Gastrocnemius medialis (tissue), 4 donors: ENCODE measurements around the gene PLN. TPM values are rescaled to one million over a fixed set of nuclear protein-coding genes. Genes with fewer than 3 reads are reported as not detected.

Source experiments
- ATAC-seq, 2 donors: fragments of 150-250 bp; one replicate each; pipeline ENCODE4 v1.9.1; 2016
- DNase-seq, 2 donors: peaks; one replicate each; pipeline ENCODE4 v3.0.0-alpha.2; 2019
- H3K27ac ChIP-seq, 4 donors: fragments of 200-600 bp; sonication (generic); 1 replicate in 1 of 4; 2 replicates in 3 of 4; pipeline ENCODE4 v1.5.1; 2016 to 2018; ENCODE audit warnings: mild to moderate bottlenecking in 2 of 4, moderate library complexity in 1 of 4
- H3K27me3 ChIP-seq, 3 donors: fragments of 200-600 bp; sonication (generic) in 2 of 3; 1 replicate in 1 of 3; 2 replicates in 2 of 3; pipeline versions ENCODE4 v1.5.1 to v1.6.0; 2016 to 2019; ENCODE audit warnings: mild to moderate bottlenecking in 1 of 3, moderate library complexity in 1 of 3
- H3K36me3 ChIP-seq, 2 donors: fragments of 200-600 bp; sonication (generic) in 1 of 2; one replicate each; pipeline ENCODE4 v1.5.1; 2017 to 2018
- H3K4me1 ChIP-seq, 2 donors: fragments of 200-600 bp; sonication (generic) in 1 of 2; one replicate each; pipeline ENCODE4 v1.5.1; 2016 to 2017; ENCODE audit warnings: mild to moderate bottlenecking in 2 of 2
- H3K4me3 ChIP-seq, 4 donors: fragments of 200-600 bp; sonication (generic) in 3 of 4; 1 replicate in 1 of 4; 2 replicates in 3 of 4; pipeline ENCODE4 v1.5.1; 2016 to 2019; ENCODE audit warnings: mild to moderate bottlenecking in 2 of 4
- H3K9me3 ChIP-seq, 3 donors: fragments of 200-600 bp; sonication (generic) in 2 of 3; 1 replicate in 1 of 3; 2 replicates in 2 of 3; pipeline ENCODE4 v1.5.1; 2016 to 2019
- CTCF ChIP-seq, 5 experiments: fragments of 450-650 bp in 3 of 5; fragments of 200-600 bp in 2 of 5; sonication (generic) in 2 of 5; IDR thresholded peaks in 4 of 5; conservative IDR thresholded peaks in 1 of 5; 1 replicate in 4 of 5; 2 replicates in 1 of 5; pipeline ENCODE4 v1.5.1; 2016 to 2019; ENCODE audit warnings: antibody characterized with exemption in 5 of 5, mild to moderate bottlenecking in 3 of 5, moderate library complexity in 3 of 5
- POLR2A ChIP-seq, 2 donors: fragments of 450-650 bp; IDR thresholded peaks; one replicate each; pipeline ENCODE4 v1.6.1; 2017; ENCODE audit warnings: antibody characterized with exemption in 2 of 2, mild to moderate bottlenecking in 2 of 2, moderate library complexity in 2 of 2
- in situ Hi-C, 4 donors: fragments of 200-750 bp; cut with MboI; loops; one replicate each; pipeline versions ENCODE4 v1.15.0 to v1.8.0; 2017; ENCODE audit warnings: low sequenced_read_pairs in 4 of 4
- intact Hi-C: fragments of 100-400 bp; cut with DNase I; formaldehyde crosslinking; loops from one replicate; pipeline ENCODE4 v1.15.1; 2023; ENCODE audit warnings: low total_unique reads
- total RNA-seq, 4 donors: library from RNA; depleted of rRNA; stranded (reverse); fragments of >200 nt; gene quantifications; one replicate each; pipeline versions ENCODE4 v1.1.0 to v1.2.3, GENCODE V29; 2016

Gene PLN
- total RNA-seq, result 100 to 1,000 TPM in 3 of 4 donors, 10 to 100 TPM in 1; 49.6 to 278 (median 202) TPM

- Histone ChIP-seq H3K36me3 (no peaks in the 10 kb centered on the region), H3K9me3 (no peaks in the 10 kb centered on the region), H3K27me3 (no peaks in the 10 kb centered on the region), H3K4me3 (peak within 1 kb of the TSS; percentile 34 to 65 (median 52)), H3K27ac (peak within 1 kb of the TSS; percentile 88 to 95 (median 94)), H3K4me1 (peaks cover 32 to 46% of the 10 kb centered on the region in 2 donors)
- peak in 1 of 2 donors; percentile 14 for DNase-seq
- peak; percentile 68 to 72 for ATAC-seq
- TF ChIP-seq POLR2A (IDR thresholded peaks at IDR 0.05) (peak; percentile 12 to 87), CTCF (IDR thresholded peaks at IDR 0.05 in 4 of 5, conservative IDR thresholded peaks at IDR 0.05 in 1 of 5) (no peak)
- in situ Hi-C loops (loop anchor here in 1 of 4 donors (25.0 kb wide), 1 partner anchor 261 kb away; no protein-coding TSS in a partner anchor), intact Hi-C loops (no loop called here)
Measured at GRCh38 chr6:118548136-118548535, at the start of gene PLN. Gene PLN, plus strand, starts transcription at chr6:118548296. Its CDS starts 10,626 bp downstream, at chr6:118558922.

DNA sequence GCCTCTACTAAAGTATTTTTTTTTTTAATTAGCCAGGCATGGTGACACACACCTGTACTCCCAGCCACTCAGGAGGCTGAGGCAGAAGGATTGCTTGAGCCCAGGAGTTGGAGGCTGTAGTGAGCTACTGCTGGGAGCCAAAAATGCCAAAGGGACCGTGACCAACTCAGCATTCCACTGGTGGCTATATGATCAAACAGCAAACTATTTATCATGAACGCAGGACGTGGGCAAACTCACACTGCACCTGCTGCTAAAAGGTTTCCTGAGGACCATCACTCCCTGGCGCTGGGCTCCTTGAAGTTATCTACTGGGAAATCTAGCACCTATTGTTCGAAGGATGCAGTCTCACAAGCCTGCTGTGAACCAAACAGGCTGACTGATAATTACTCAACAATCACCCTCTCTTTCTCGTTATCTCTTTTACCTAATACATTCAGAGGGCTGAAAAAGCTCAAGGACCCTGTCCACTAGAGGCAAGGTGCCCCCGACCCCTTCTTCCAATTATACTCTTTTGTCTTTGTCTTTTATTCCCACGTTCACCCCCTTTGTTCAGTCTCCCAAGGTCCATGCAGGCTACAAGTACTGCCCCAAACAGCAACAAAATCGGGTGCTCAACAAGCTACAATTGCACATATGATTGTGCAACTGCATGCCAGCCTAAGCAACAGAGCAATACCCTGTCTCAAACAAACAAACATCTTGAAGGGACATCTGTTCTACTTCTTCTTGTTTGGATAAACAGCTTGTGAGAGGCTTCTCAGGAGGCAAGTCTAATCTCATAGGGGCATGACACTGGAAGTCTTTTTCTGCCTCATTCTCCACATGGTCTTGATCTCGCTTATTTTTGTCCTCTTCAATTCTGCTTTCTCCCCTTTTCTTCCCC, 47.7 kb upstream of the PLN start:
- no peaks in the 10 kb centered on the region for H3K27me3 ChIP-seq
- no peaks in the 10 kb centered on the region for H3K9me3 ChIP-seq
- in situ Hi-C loops (loop anchor here in 2 of 4 donors (10.0 to 25.0 kb wide), 2 partner anchors 213 to 216 kb away; no protein-coding TSS in a partner anchor), intact Hi-C loops (no loop called here)
- H3K36me3 ChIP-seq, result peaks cover 0 to 18% of the 10 kb centered on the region in 2 donors
- H3K4me1 ChIP-seq, result peaks cover 0 to 6% of the 10 kb centered on the region in 2 donors
- TF ChIP-seq CTCF (IDR thresholded peaks at IDR 0.05 in 4 of 5, conservative IDR thresholded peaks at IDR 0.05 in 1 of 5) (no peak), POLR2A (IDR thresholded peaks at IDR 0.05) (no peak)
- DNase-seq, result no peak
- no peak overlapping the region for H3K4me3 ChIP-seq
- no peak for ATAC-seq
- no peak overlapping the region for H3K27ac ChIP-seq

GRCh38 chr6:118501099-118501498, 47.0 kb upstream of the PLN start:
- H3K4me1 ChIP-seq, result peaks cover 4 to 11% of the 10 kb centered on the region in 2 donors
- no peak for DNase-seq
- H3K36me3 ChIP-seq, result peaks cover 0 to 18% of the 10 kb centered on the region in 2 donors
- intact Hi-C loops (no loop called here), in situ Hi-C loops (loop anchor here in 2 of 4 donors (10.0 to 25.0 kb wide), 2 partner anchors 214 to 216 kb away; no protein-coding TSS in a partner anchor)
- TF ChIP-seq CTCF (IDR thresholded peaks at IDR 0.05 in 4 of 5, conservative IDR thresholded peaks at IDR 0.05 in 1 of 5) (no peak), POLR2A (IDR thresholded peaks at IDR 0.05) (no peak)
- no peaks in the 10 kb centered on the region for H3K9me3 ChIP-seq
- ATAC-seq, result no peak
- H3K4me3 ChIP-seq, result no peak overlapping the region
- no peaks in the 10 kb centered on the region for H3K27me3 ChIP-seq
- H3K27ac ChIP-seq, result no peak overlapping the region

GRCh38 chr6:118501765-118502164, 46.3 kb upstream of the PLN start:
- intact Hi-C loops, result no loop called here
- no peak for ATAC-seq
- DNase-seq, result no peak
- no peak overlapping the region for H3K27ac ChIP-seq
- no peaks in the 10 kb centered on the region for H3K9me3 ChIP-seq
- H3K27me3 ChIP-seq, result no peaks in the 10 kb centered on the region
- peaks cover 10 to 17% of the 10 kb centered on the region in 2 donors for H3K4me1 ChIP-seq
- no peak overlapping the region for H3K4me3 ChIP-seq
- H3K36me3 ChIP-seq, result peaks cover 0 to 18% of the 10 kb centered on the region in 2 donors
- in situ Hi-C loops, result loop anchor here in 2 of 4 donors (10.0 to 25.0 kb wide), 2 partner anchors 214 to 217 kb away; no protein-coding TSS in a partner anchor
- no peak for TF ChIP-seq CTCF (IDR thresholded peaks at IDR 0.05 in 4 of 5, conservative IDR thresholded peaks at IDR 0.05 in 1 of 5)
- TF ChIP-seq POLR2A (IDR thresholded peaks at IDR 0.05), result no peak
